VCaP (cell line): ENCODE data around the gene NEDD4L.

Source experiments
- H3K27ac ChIP-seq: fragments of 450-650 bp; 2 replicates; pipeline ENCODE4 v1.5.1; 2017
- CTCF ChIP-seq: fragments of 450-650 bp; conservative IDR thresholded peaks from 2 replicates; pipeline ENCODE4 v1.5.1; 2017; ENCODE audit warnings: mild to moderate bottlenecking, moderate library complexity

NEDD4L gene

GRCh38 chr18:58447402-58448095 lies 403.5 kb downstream of the NEDD4L start:
- no peak for TF ChIP-seq CTCF
- H3K27ac ChIP-seq, result no peak overlapping the region

GRCh38 chr18:58449464-58449863 lies 405.4 kb downstream of the NEDD4L start:
- TF ChIP-seq CTCF, result no peak
- H3K27ac ChIP-seq, result no peak overlapping the region
